ENCODE data around the gene DISP2.

DISP2 gene

DNA sequence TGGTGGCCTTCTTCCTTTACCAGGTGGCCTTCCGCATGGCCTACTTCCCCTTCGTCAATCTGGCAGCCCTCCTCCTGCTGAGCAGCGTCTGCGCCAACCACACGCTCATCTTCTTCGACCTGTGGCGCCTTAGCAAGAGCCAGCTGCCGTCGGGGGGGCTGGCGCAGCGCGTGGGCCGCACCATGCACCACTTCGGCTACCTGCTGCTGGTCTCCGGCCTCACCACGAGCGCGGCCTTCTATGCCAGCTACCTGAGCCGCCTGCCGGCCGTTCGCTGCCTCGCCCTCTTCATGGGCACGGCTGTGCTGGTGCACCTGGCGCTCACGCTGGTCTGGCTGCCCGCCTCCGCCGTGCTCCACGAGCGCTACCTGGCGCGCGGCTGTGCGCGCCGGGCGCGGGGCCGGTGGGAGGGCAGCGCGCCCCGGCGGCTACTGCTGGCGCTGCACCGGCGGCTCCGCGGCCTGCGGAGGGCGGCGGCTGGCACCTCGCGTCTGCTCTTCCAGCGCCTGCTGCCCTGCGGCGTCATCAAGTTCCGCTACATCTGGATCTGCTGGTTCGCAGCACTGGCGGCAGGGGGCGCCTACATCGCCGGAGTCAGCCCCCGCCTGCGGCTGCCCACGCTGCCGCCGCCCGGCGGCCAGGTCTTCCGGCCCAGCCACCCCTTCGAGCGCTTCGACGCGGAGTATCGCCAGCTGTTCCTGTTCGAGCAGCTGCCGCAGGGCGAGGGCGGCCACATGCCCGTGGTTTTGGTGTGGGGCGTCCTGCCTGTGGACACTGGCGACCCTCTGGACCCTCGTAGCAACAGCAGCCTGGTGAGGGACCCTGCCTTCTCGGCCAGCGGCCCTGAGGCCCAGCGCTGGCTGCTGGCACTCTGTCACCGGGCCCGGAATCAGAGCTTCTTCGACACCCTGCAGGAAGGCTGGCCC is 9.9 kb downstream of the DISP2 start:
- ChIA-PET CTCF (interaction anchor here (0.5 to 5.9 kb wide), 35 partner anchors 10 to 299 kb away, joined by 3 to 112 read pairs (median 4); partner anchors contain the start of genes CCDC9B, DISP2, KNSTRN and PHGR1), POLR2A (ENCODE audit: low non-redundant PET) (no interaction called here)
- TF ChIP-seq, protein P1, sequence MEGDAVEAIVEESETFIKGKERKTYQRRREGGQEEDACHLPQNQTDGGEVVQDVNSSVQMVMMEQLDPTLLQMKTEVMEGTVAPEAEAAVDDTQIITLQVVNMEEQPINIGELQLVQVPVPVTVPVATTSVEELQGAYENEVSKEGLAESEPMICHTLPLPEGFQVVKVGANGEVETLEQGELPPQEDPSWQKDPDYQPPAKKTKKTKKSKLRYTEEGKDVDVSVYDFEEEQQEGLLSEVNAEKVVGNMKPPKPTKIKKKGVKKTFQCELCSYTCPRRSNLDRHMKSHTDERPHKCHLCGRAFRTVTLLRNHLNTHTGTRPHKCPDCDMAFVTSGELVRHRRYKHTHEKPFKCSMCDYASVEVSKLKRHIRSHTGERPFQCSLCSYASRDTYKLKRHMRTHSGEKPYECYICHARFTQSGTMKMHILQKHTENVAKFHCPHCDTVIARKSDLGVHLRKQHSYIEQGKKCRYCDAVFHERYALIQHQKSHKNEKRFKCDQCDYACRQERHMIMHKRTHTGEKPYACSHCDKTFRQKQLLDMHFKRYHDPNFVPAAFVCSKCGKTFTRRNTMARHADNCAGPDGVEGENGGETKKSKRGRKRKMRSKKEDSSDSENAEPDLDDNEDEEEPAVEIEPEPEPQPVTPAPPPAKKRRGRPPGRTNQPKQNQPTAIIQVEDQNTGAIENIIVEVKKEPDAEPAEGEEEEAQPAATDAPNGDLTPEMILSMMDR (conservative IDR thresholded peaks at IDR 0.05; ENCODE audit: low read depth), result peak; percentile 100
- peak overlapping the region; percentile 40 for H3K27ac ChIP-seq
- DNase-seq (ENCODE audit: low spot score), result peak; percentile 80

DNA sequence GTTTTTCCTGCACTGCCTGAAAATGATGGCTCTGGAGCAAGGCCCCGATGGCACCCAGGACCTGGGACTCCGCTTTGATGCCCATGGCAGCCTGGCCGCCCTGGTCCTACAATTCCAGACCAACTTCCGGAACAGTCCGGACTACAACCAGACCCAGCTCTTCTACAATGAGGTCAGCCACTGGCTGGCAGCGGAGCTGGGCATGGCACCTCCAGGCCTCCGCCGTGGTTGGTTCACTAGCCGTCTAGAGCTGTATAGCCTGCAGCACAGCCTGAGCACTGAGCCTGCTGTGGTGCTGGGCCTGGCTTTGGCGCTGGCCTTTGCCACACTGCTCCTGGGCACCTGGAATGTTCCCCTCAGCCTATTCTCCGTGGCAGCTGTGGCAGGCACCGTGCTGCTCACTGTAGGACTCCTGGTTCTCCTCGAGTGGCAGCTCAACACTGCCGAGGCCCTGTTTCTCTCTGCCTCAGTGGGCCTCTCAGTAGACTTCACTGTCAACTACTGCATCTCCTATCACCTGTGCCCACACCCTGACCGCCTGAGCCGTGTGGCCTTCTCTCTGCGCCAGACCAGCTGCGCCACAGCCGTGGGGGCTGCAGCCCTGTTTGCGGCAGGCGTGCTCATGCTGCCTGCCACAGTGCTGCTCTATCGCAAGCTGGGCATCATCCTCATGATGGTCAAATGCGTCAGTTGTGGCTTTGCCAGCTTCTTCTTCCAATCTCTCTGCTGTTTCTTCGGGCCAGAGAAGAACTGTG is 10.9 kb downstream of the DISP2 start:
- POLR2A ChIA-PET (ENCODE audit: low non-redundant PET), result interaction anchor here (1.0 kb wide), 1 partner anchor 40 kb away, joined by 3 read pairs; no protein-coding TSS in a partner anchor
- DNase-seq (ENCODE audit: low spot score), result no peak
- TF ChIP-seq, protein P1 (conservative IDR thresholded peaks at IDR 0.05; ENCODE audit: low read depth), result no peak
- CTCF ChIA-PET, result interaction anchor here (0.5 to 5.9 kb wide), 18 partner anchors 8 to 298 kb away, joined by 3 to 112 read pairs (median 4); partner anchors contain the start of genes CCDC9B and PHGR1
- peak overlapping the region; percentile 40 for H3K27ac ChIP-seq

DNA sequence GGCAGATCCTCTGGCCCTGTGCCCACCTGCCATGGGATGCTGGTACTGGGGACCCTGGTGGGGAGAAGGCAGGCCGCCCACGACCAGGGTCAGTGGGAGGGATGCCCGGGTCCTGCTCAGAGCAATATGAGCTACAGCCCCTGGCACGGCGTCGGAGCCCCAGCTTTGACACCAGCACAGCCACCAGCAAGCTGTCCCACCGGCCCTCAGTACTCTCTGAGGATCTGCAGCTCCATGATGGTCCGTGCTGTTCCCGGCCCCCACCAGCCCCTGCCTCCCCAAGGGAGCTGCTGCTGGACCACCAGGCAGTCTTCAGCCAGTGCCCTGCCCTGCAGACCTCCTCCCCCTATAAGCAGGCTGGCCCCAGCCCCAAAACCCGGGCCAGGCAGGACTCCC is 11.5 kb downstream of the DISP2 start:
- TF ChIP-seq, protein P1 (conservative IDR thresholded peaks at IDR 0.05; ENCODE audit: low read depth), result no peak
- DNase-seq (ENCODE audit: low spot score), result no peak
- no peak overlapping the region; the same call in 1 of the 2 replicates for H3K27ac ChIP-seq
- CTCF ChIA-PET, result interaction anchor here (0.6 to 5.9 kb wide), 5 partner anchors 28 to 80 kb away, joined by 3 to 112 read pairs (median 16); partner anchors contain the start of gene CCDC9B
- POLR2A ChIA-PET (ENCODE audit: low non-redundant PET), result interaction anchor here (1.0 kb wide), 1 partner anchor 41 kb away, joined by 3 read pairs; no protein-coding TSS in a partner anchor

DNA sequence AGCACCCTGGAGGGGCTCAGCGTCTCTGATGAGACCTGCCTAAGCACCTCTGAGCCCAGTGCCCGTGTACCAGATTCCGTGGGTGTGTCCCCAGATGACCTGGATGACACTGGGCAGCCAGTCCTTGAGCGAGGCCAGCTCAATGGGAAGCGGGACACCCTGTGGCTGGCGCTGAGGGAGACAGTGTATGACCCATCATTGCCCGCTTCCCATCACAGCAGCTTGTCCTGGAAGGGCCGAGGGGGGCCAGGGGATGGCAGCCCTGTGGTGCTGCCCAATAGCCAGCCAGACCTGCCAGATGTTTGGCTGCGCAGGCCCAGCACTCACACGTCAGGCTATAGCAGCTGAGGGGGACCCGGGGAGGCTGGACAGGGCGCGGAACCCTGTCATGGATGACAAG is 12.0 kb downstream of the DISP2 start:
- ChIA-PET CTCF (interaction anchor here (0.6 to 5.9 kb wide), 4 partner anchors 29 to 81 kb away, joined by 3 to 112 read pairs (median 12); partner anchors contain the start of gene CCDC9B), POLR2A (ENCODE audit: low non-redundant PET) (interaction anchor here (1.0 kb wide), 1 partner anchor 29 kb away, joined by 3 read pairs; the partner anchor contains the start of gene CCDC9B)
- no peak for DNase-seq (ENCODE audit: low spot score)
- no peak overlapping the region for H3K27ac ChIP-seq
- TF ChIP-seq, protein P1 (conservative IDR thresholded peaks at IDR 0.05; ENCODE audit: low read depth), result no peak

DNA sequence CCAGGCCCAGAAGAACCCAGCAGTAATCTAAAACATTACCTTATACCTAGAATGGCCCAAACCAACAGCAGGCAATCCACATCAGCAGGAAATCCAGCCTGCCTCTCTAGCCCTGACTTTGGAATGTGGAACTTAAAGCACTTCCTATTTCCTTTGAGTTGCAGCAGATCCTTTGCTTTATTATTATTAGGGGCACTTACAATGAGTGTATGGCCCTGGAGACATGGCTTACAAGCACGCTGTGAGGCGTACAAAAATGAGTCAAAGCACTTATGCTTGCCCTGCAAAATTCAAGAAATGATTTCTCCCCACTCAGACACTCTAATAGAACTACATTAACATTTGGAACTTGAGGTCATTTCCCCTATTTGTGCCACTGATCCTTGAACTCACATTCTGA is 15.0 kb downstream of the DISP2 start:
- POLR2A ChIA-PET (ENCODE audit: low non-redundant PET), result no interaction called here

More for the DNA sequence above, 15.0 kb downstream of the DISP2 start:
- TF ChIP-seq, protein P1 (conservative IDR thresholded peaks at IDR 0.05; ENCODE audit: low read depth), result no peak
- CTCF ChIA-PET, result interaction anchor here (0.9 to 1.4 kb wide), 2 partner anchors 49 to 94 kb away, joined by 3 to 5 read pairs; no protein-coding TSS in a partner anchor
- DNase-seq (ENCODE audit: low spot score), result no peak
- H3K27ac ChIP-seq, result no peak overlapping the region
